SK-N-SH (cell line): ENCODE data around the gene UNC79.

Source experiments
- CHD2 ChIP-seq: fragments of 150-350 bp; IDR thresholded peaks from 2 replicates; pipeline ENCODE4 v1.6.1; 2018; ENCODE audit warnings: low read length; ENCODE audit not compliant: partially characterized antibody
- EP300 ChIP-seq, 2 experiments: IDR thresholded peaks; 2 replicates each; pipeline versions ENCODE4 v1.4.0 to v1.6.1; 2012; ENCODE audit warnings: borderline replicate concordance in 1 of 2, low read depth in 1 of 2, low read length in 1 of 2
- GABPA ChIP-seq: IDR thresholded peaks from 2 replicates; pipeline ENCODE4 v1.4.0; 2012; ENCODE audit warnings: low read depth, mild to moderate bottlenecking
- NFIC ChIP-seq: IDR thresholded peaks from 2 replicates; pipeline ENCODE4 v1.4.0; 2012; ENCODE audit warnings: borderline replicate concordance
- POLR2AphosphoS5 ChIP-seq: IDR thresholded peaks from 2 replicates; pipeline ENCODE4 v1.6.1; 2012; ENCODE audit warnings: low read depth, low read length
- RAD21 ChIP-seq: IDR thresholded peaks from 2 replicates; pipeline ENCODE4 v1.6.1; 2012; ENCODE audit warnings: mild to moderate bottlenecking, low read length
- SIN3A ChIP-seq: IDR thresholded peaks from 2 replicates; pipeline ENCODE4 v1.6.1; 2012; ENCODE audit warnings: low read depth, mild to moderate bottlenecking, low read length, moderate library complexity, borderline replicate concordance
- TF ChIP-seq, protein P1 (sequence below): fragments of 200-600 bp; sonication (generic); IDR thresholded peaks from 2 replicates; pipeline ENCODE4 v1.6.1; 2017; ENCODE audit warnings: antibody characterized with exemption, mild to moderate bottlenecking, moderate library complexity

DNA sequence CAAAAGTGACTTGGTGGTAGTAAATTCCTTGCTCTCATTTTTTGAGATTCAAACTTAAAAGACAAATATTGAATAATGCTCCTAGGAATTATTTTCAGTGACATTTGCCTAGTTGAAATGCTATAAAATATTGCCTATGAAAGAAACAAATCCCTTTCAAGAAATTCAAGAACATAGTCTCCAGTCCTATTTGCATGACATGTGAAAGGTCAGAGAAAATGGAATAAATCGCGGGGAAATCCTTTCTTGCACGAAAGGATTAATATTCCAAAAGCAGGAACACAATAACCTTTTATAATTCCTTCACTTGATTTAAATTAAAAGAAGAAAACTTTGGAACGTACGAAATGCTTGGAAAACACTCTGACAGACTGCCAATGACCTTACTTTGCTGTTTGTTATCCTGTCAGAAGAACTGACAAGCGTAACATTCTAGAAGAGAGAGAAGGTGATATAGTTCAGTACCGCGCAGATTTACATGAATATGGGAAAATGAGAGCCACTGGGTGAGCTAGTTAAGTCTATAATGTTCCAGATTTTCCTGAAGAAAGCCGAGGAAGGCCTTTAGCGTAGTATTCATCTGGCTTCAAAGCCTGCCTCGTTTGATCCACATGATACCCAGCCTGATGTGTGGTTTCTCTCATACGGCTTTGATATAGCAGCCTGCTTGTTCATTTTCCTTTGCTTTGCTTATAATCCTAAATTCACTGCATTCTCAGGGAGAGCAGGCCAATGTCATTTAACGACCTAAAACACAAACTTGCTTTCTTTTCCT lies 254.6 kb downstream of the UNC79 start:
- TF ChIP-seq CHD2 (no peak), POLR2AphosphoS5 (no peak), GABPA (no peak), RAD21 (no peak), EP300 (IDR thresholded peaks at IDR 0.05; ENCODE audit: borderline replicate concordance in 1 of 2, low read depth in 1 of 2, low read length in 1 of 2) (no peak), SIN3A (no peak), NFIC (no peak)
- TF ChIP-seq, protein P1, sequence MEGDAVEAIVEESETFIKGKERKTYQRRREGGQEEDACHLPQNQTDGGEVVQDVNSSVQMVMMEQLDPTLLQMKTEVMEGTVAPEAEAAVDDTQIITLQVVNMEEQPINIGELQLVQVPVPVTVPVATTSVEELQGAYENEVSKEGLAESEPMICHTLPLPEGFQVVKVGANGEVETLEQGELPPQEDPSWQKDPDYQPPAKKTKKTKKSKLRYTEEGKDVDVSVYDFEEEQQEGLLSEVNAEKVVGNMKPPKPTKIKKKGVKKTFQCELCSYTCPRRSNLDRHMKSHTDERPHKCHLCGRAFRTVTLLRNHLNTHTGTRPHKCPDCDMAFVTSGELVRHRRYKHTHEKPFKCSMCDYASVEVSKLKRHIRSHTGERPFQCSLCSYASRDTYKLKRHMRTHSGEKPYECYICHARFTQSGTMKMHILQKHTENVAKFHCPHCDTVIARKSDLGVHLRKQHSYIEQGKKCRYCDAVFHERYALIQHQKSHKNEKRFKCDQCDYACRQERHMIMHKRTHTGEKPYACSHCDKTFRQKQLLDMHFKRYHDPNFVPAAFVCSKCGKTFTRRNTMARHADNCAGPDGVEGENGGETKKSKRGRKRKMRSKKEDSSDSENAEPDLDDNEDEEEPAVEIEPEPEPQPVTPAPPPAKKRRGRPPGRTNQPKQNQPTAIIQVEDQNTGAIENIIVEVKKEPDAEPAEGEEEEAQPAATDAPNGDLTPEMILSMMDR: no peak
